Middle frontal gyrus (tissue), 1 donor: ENCODE data around the gene MYO10.
"Not testable (repeated sequence)": the region's sequence is repeated elsewhere in the genome, so short reads cannot be mapped to it uniquely, and the experiment has no call there.

Experiments used
- DNase-seq: peaks from one replicate; pipeline ENCODE4 v3.0.0-alpha.2; 2015; ENCODE audit warnings: low spot score; ENCODE audit errors: extremely low spot score

Gene MYO10

DNA sequence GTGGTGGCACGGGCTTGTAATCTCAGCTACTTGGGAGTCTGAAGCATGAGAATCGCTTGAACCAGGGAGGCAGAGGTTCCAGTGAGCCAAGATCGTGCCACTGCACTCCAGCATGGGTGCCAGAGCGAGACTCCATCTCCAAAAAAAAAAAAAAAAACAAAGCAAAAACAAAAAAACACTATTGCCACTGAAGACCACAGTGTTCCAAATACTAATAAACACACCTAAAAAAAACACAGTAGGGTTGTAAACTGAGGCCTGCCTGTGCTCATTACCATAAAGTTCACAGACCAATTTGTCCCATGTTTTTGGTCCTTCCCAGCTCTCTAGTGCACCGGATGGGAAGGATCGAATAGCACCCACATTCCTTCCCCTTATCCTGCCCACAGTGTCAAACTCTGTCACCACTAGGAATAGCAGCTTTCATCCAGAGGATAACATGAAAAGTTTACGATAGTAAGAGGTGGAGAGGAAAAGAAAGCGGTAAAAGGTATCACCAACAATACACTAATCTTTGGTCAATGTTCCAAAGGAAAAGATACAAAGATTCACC is 49.2 kb downstream of the MYO10 start:
- no peak for DNase-seq

DNA sequence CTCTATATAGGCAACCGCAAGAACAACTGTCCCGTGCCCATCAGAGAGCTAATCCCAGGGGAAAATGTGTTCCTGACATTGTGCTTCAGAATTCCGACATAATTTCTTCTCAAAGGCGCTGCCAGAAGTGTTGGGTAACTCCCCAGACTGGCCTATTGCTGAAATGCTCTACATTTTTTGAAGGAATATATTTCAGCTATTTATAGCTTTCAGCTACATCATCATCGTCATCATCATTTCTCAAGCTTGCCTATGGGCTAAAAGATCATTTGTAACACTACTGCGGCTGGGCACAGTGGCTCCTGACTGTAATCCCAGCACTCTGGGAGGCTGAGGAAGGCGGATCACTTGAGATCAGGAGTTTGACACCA is 49.7 kb downstream of the MYO10 start:
- no peak for DNase-seq

DNA sequence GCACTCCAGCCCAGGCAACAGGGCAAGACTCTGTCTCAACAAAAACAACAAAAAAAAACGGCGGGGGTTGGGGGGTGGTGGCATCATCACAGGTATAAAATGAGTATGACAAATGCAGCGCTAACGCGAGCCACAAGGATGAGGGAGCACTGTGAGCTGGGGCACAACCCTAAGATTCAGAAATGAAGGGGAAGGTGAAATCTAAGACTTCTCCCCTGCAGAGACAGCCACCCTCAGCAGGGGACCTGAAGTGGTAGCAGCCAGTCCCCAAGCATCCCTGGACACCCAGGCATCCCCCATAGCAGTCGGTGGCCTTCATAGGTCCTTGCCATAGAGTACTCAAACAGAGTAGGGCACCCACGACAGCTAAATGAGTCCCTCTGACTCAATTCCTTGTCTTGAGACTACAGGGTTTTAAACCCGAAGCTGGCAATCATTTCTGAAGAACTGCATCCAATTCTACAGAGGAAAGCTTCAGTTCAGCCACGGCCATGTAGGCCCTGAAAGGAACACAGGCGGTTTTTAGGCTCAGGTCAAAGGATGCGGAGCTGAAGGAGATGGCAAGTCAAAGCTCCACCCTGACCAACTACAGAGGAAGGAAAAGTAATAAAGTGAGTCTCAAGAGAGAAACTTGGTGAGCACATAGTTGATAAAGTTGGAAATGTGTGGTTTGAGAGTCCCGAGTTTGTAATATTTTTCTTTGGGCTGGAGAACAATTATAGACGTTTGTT is 50.3 kb downstream of the MYO10 start:
- no peak for DNase-seq

DNA sequence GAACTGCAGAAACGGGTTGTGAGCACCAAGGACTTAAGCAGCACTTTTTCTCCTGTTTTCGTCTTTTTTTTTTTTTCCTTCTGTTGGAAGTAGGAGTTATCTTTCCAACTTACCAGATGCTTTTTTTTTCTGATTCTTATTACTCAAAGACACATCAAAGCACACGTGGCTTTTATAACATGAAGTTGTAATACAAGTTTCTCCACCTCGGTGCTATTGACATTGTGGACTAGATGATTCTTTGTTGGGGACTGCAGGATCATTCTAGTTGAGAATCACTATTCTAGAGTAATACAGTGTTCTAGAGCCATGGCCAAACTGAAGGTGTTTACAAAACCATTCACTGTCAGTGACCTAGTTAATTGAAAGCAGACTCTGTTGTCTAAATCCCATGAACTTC is 51.5 kb downstream of the MYO10 start:
- no peak for DNase-seq

DNA sequence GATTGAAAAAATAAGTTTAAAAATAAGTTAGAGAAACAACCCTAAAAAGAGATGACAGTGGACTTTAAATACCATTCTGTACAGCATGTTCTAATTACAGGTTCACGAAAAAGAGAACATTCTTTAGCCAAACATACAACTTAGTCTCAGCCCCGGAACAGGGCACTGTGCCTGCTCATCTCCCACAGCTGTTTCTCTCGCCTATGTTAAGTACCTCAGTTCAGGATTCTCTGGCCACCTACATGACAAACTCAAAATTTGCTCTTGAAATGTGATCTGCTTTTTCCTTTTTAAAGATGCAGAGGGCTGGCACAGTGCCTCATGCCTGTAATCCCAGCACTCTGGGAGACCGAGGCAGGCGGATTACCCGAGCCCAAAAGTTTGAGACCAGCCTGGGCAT is 52.3 kb downstream of the MYO10 start:
- DNase-seq = no peak

DNA sequence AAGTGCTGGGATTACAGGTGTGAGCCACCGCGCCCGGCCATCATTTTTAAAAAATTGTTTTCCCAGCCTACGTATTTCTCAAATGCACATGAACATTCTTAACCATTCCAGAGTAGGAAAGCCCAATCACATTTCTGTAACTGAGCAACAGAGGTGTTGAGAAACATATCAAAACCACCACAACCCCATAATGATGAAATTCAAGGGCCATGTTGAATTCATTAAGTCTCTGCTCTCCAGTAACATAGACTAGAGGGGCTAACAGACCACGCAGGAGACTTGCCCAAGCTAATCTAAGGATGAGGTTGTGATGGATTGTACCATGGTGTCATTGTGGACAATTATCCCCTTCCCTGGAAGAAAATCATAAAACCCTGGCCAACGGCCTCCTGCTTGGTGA is 52.9 kb downstream of the MYO10 start:
- DNase-seq = no peak

DNA sequence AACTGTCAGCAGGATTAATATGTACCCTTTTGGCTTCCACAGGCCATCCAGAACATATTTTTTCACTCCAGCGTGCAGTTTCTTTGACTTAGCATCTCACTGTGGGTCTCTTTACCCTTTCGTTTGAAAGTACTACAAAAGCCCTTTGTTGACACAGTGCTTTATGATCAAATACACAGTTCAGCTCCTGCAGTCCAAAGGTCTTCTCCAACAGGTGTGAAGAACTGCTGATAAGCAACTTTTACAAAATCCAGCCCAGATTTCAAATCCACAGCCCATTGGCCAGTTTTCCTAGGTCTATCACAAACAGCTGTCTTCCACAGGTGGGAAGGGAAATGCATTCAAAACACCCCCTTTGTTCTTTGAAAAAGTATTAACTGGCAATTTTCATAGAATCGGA is 54.8 kb downstream of the MYO10 start:
- DNase-seq = no peak

DNA sequence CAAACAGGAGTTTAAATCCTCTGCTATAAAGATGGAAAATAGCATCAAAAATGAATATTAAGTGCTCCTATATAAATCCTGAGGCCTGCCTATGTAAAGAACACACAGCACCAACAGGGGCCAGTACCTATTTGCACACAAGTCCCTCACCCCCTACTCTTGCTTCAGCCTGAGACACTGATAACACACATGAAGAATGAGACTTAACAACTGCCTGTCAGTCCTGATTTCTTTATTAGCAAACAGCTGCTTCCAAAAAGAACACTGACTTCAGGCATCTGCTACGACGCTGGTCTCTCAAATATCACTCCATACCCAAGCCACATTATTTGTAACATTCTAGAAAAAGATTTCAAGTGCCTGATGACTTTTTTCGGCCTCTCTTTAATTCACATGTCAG is 55.5 kb downstream of the MYO10 start:
- no peak for DNase-seq

DNA sequence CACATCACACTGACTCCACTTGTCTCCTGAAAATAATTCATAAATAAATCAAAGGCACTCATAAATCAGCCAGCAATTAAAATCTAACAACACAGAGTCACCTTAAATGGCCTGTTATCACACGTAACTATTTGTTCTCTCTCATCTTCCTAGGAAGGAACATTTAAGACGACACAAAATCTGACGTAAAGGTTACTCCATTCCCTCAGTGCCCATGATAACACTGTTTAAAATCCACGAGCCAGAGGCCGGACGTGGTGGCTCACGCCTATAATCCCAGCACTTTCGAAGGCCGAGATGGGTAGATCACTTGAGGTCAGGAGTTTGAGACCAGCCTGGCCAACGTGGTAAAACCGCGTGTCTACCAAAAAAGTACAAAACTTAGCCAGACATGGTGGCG is 56.4 kb downstream of the MYO10 start:
- DNase-seq = no peak

DNA sequence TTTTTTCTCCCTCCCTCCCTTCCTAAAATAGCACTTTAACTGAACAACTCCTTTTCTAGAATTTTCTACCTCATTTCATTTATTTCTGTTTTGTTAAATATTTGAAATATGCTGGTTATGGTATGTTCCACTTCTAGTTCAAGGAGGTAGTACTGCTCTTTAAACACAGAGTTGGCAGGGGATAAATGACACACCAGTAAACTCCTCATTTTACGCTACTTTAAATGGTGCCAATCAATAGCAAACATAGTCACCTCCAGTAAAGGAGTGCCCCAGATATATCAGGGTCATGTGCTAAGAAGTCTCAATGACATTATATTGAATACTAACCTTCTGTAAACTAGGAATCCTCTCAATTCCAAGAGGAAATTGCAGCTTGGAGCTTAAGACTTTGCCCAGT is 56.9 kb downstream of the MYO10 start:
- DNase-seq = no peak

DNA sequence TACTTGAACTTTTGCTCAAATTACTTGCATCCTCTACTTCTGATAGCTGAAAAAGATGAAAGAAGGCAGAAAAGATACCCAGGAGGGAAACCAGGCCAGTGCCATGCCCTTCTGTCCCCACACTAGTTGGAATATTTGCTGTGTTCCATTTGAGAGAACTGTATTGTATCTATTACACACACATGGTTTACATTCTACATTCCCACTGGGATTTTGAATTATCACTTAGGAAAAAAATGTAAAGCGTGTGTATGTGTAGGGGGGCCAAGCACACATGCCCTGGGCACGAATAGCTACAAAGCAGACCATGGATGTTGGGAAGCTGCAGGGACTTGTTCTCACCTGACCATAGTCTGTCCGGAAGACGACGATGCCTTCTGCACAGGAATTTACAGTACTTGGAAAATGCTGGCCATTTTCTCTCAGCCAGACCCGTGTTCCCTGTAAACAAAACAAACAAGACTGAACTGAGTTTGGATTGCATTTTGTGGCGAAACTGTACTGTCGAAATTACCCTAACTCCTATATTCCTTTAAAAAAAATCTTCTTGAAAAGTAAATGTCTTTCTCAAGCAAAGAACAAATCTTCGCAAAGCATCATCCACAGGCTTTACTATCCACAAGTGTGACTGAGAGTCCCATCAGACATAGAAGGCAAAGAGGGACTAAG is 58.7 kb downstream of the MYO10 start:
- DNase-seq = no peak

DNA sequence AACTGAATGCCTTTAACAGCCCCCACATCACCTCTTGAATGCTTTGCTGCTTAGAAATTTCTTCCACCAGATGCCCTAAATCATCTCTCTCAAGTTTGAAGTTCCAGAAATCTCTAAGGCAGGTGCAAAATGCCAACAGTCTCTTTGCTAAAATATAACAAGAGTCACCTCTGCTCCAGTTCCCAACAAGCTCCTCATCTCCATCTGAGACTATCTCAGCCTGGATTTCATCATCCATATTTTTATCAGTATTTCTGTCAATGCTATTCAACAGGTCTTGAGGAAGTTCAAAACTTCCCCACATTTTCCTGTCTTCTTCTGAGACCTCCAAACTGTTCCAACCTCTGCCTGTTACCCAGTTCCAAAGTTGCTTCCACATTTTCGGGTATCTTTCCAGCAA is 61.7 kb downstream of the MYO10 start:
- not testable (repeated sequence) for DNase-seq

DNA sequence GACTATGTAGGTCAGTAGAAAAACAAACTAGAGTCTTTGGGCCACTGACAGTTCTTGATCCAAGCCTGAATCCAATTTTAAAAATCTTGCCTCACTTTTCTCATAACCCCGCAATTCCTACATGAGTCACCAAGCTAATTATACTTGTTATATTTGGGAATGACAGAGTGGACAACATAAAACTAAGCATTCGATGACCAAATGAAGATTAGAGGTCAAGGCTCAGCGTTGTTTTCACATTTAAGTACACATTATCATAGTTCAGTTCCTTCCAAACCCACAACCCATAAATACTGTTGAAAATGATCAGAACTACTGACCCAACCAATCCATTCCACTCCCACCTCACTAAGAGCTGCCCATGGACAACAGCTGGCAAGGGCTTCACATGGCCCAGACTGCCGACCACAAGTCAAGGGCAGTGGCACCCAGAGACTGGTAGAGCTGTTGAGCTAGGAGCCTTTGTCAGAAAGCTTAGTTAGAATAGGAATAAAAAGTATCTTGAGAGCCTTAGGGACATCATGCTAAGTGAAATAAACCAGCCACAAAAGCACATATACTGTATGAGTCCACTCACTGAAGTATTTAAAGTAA is 64.2 kb downstream of the MYO10 start:
- no peak for DNase-seq

DNA sequence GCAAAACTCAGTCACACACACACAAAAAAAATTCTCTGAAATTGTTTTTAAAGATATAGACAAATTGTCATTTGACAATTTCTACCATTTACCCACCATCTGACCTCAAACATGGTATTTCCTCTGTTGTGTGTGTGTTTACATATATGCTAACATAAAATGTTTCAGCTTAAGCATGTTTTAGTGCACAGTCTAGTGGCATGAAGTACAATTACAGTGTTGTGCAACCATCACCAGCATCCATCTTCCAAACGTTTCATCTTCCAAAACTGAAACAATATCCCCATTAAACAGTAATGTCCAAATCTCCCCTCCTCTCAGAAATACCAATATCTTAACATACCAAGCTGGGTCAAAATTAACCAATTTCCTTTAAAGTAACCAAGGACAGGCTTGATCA is 65.2 kb downstream of the MYO10 start:
- no peak for DNase-seq

DNA sequence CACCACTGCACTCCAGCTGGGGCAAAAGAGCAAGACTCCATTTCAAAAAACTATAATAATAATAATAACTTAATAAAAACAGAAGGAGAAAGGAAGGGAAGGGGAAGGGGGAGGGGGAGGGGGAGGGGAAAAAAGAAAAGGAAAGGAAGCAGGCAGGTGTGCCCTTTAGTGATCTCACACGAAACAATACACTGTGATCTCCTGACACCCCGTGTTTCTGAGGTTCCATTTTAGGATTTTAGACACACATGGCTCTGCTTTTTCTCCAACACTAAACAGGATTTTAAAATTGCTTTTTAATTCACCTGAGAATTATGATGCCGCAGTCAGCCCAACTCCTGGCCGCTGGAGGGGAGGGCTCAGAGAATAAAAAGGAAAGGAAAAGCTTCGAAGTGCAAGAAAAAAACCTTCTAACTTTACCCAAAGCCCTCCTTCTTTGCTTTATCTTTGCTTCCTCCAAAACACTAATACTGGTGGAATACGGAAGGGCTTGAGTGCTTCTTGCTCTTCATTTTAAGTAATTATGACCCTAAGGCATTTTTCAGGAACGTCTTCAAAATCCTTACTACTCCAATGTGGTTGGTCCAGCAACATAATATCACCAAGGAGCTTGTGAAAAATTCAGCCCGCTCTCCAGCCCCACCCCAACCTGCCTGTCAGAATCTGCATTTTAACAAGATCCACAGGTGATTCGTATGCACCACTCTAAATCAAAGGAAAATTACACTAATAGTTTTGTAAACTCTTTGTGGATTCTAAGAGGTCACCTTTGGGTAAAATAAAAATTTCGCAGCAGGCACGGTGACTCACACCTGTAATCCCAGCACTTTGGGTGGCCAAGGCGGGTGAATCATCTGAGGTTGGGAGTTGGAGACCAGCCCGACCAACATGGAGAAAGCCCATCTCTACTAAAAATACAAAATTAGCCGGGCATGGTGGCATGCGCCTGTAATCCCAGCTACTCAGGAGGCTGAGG is 66.0 kb downstream of the MYO10 start:
- no peak for DNase-seq

DNA sequence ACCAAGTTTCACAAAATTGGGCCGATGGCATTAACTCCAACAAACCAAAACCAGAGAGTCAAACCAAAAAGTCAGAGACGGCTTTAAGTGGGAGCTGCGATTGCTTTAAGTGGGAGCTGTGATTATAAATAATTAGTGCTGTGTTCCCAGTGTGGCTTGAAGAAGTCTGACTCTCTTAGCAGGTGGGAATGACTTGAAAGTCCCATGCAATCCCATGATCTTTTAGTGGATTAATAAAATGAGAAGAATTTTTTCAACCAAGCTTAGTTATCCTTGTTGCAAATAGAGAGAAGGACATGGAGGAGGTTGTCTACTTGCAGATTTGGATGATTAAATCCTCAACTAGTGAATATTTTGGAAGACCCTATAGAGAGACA is 68.5 kb downstream of the MYO10 start:
- DNase-seq = no peak

DNA sequence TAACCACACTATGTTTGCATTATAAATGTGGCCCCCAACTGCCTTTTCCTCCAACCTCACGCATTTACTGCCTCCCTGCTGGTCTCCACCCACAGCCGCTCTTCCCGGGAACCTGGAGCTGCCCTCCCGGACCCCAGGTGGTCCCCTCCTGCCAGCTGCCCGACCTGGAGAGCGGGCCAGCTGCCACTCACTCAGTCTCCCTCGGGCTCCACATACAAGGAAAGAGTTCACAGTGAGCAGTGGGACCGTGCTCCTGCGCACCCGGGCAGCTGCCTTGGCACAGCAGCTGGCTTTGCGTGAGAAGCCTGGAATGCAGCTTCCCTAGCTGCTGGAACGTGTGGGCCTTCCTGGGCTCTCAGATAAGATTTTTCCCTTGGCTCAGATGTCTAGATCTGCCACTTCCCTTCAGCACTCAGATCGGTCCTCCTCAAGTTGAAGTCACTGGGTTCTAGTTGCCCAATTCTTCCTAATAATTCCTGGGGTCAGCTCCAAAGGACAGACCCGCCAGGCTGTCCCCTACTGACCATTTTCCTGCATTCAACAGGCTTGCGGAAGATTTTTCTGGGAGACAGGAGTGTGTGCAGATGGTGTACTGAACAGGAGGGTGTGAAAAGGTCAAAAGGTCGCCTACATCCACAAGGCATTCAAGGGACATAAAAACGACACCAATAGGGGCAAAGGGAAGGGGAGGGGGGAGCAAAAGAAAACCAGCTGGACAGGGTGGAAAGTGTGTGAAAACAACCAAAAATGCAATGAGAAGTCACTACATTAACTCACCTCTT is 69.1 kb downstream of the MYO10 start:
- DNase-seq = no peak

DNA sequence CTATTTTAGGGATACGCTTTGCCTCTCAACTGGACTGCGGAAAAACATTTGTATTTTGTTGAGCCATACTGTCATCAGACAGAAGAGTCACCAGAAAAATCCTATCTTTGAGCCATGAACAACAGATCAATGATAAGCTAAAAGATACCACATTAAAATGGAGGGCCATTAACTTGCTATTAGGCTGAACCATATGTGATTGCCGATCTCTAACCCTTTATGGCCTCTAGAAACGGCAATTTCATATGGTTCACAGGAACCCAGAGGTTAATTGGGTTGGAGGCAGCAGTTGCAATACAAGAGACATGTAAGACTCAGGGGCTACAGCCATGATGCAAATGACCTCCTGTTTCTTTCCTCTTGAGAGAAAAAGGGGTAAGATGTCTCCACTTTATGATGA is 69.8 kb downstream of the MYO10 start:
- no peak for DNase-seq

DNA sequence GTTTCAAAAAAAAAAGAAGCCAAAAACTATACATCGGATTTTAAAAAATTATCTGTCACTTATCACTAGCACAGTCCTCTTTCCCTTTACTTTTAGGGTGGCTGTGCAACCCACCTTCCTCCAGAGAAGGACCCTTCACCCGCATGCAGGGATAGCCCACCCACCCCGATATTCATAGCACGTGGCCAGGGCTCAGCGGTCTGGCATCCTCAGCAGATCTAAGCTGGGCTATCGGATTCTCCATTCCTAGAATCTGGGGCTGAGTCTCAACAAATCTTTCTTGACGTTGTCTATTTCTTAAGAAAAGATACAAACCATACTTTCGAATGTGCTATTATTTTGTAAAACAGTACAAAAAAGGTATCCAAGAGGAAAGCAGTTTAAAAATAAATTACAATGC is 70.9 kb downstream of the MYO10 start:
- DNase-seq = no peak

DNA sequence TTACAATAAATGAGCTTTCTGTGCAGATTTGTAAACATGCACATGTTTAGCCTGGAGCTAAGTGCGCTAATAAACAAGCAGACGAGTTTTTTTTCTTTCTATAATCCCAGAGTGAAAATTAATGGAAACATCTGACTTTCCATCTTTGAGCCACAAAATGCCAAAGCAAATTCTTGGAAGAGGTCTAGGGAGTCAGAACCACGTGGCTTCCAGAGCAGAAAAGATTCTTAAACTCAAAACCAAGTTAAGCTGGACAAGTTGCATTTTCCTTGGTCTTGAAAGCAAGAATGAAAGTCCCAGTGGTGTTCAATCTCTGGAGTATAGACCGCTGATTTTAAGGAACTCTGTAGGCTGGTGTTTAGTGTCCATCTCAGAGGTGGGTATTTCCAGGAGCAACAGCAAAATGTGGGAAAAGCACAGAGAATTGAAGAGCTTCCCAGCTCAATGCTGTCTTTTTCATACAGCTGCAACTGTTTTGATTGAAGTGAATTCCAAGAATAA is 71.4 kb downstream of the MYO10 start:
- no peak for DNase-seq
